ENCODE results near the gene JAK1.

Gene JAK1

GRCh38 chr1:64960731-64961130, 5.6 kb downstream of the JAK1 start:
- no peaks in the 10 kb centered on the region for H3K36me3 ChIP-seq
- TF ChIP-seq CTCF (IDR thresholded peaks at IDR 0.05), result no peak
- intact Hi-C loops (cut with DNase I; ENCODE audit: low total_unique reads), result no loop called here
- H3K27me3 ChIP-seq, result no peaks in the 10 kb centered on the region
- no peaks in the 10 kb centered on the region for H3K9me3 ChIP-seq
- peaks cover 0 to 42% (median 26%) of the 10 kb centered on the region in 4 donors for H3K4me1 ChIP-seq
- no peak for DNase-seq
- H3K4me3 ChIP-seq, result no peak overlapping the region
- no peak overlapping the region for H3K27ac ChIP-seq

GRCh38 chr1:64959986-64960385, 6.4 kb downstream of the JAK1 start:
- Histone ChIP-seq H3K4me3 (no peak overlapping the region), H3K4me1 (peaks cover 0 to 46% (median 29%) of the 10 kb centered on the region in 4 donors), H3K27me3 (no peaks in the 10 kb centered on the region), H3K27ac (no peak overlapping the region), H3K9me3 (no peaks in the 10 kb centered on the region), H3K36me3 (no peaks in the 10 kb centered on the region)
- intact Hi-C loops (cut with DNase I; ENCODE audit: low total_unique reads), result no loop called here
- TF ChIP-seq CTCF (IDR thresholded peaks at IDR 0.05), result no peak
- DNase-seq, result no peak

GRCh38 chr1:64956733-64957441, 9.5 kb downstream of the JAK1 start:
- H3K27me3 ChIP-seq, result no peaks in the 10 kb centered on the region
- no peaks in the 10 kb centered on the region for H3K9me3 ChIP-seq
- H3K4me3 ChIP-seq, result no peak overlapping the region
- intact Hi-C loops (cut with DNase I; ENCODE audit: low total_unique reads), result no loop called here
- no peak for TF ChIP-seq CTCF (IDR thresholded peaks at IDR 0.05)
- H3K36me3 ChIP-seq, result no peaks in the 10 kb centered on the region
- H3K4me1 ChIP-seq, result peaks cover 0 to 33% (median 23%) of the 10 kb centered on the region in 4 donors
- H3K27ac ChIP-seq, result no peak overlapping the region
- no peak for DNase-seq

GRCh38 chr1:64956010-64956640, 10.2 kb downstream of the JAK1 start:
- TF ChIP-seq CTCF (IDR thresholded peaks at IDR 0.05), result no peak
- H3K36me3 ChIP-seq, result no peaks in the 10 kb centered on the region
- H3K9me3 ChIP-seq, result no peaks in the 10 kb centered on the region
- H3K27me3 ChIP-seq, result no peaks in the 10 kb centered on the region
- no peak overlapping the region for H3K27ac ChIP-seq
- H3K4me1 ChIP-seq, result peaks cover 0 to 33% (median 22%) of the 10 kb centered on the region in 4 donors
- intact Hi-C loops (cut with DNase I; ENCODE audit: low total_unique reads), result no loop called here
- DNase-seq, result no peak
- H3K4me3 ChIP-seq, result no peak overlapping the region

GRCh38 chr1:64955097-64956009, 11.0 kb downstream of the JAK1 start:
- intact Hi-C loops (cut with DNase I; ENCODE audit: low total_unique reads), result no loop called here

More at GRCh38 chr1:64955097-64956009, 11.0 kb downstream of the JAK1 start:
- H3K9me3 ChIP-seq, result no peaks in the 10 kb centered on the region
- H3K36me3 ChIP-seq, result no peaks in the 10 kb centered on the region
- no peak overlapping the region for H3K27ac ChIP-seq
- no peak for TF ChIP-seq CTCF (IDR thresholded peaks at IDR 0.05)
- H3K4me3 ChIP-seq, result no peak overlapping the region
- H3K27me3 ChIP-seq, result no peaks in the 10 kb centered on the region
- DNase-seq, result no peak
- H3K4me1 ChIP-seq, result peaks cover 0 to 33% (median 22%) of the 10 kb centered on the region in 4 donors

All from tibial artery (tissue), 4 donors.